HG03039 (cell line): ENCODE measurements around the gene PMM2.

Source experiments
- ATAC-seq: cut with Tn5 transposase; IDR thresholded peaks from one replicate; pipeline ENCODE4 v1.9.1; 2021; ENCODE audit warnings: mild to moderate bottlenecking, moderate library complexity; ENCODE audit not compliant: unreplicated experiment

Gene PMM2

GRCh38 chr16:8885674-8886592 lies 88.3 kb downstream of the PMM2 start:
- ATAC-seq: no peak

GRCh38 chr16:8886593-8887430 lies 89.2 kb downstream of the PMM2 start:
- ATAC-seq: no peak

GRCh38 chr16:8887431-8887765 lies 89.8 kb downstream of the PMM2 start:
- no peak for ATAC-seq

GRCh38 chr16:8887952-8888560 lies 90.4 kb downstream of the PMM2 start:
- no peak for ATAC-seq

GRCh38 chr16:8888951-8889892 lies 91.6 kb downstream of the PMM2 start:
- no peak for ATAC-seq

- ATAC-seq: no peak
These were observed 92.4 kb downstream of the PMM2 start for GRCh38 chr16:8889893-8890548.

- no peak for ATAC-seq
These were observed 92.9 kb downstream of the PMM2 start for GRCh38 chr16:8890549-8890921.

- ATAC-seq: peak; percentile 25
These were observed 94.5 kb downstream of the PMM2 start for GRCh38 chr16:8892101-8892575.

GRCh38 chr16:8893426-8893825 lies 95.8 kb downstream of the PMM2 start:
- no peak for ATAC-seq

- ATAC-seq: no peak
These were observed 96.5 kb downstream of the PMM2 start for GRCh38 chr16:8893976-8894690.

GRCh38 chr16:8894736-8895334 lies 97.2 kb downstream of the PMM2 start:
- ATAC-seq: no peak

- ATAC-seq: no peak
These were observed 101.2 kb downstream of the PMM2 start for GRCh38 chr16:8898660-8899318.
